Trophoblast cell (in vitro differentiated cells and primary cell): ENCODE measurements around the gene MAGEA9B.
"Not testable (repeated sequence)": the region's sequence is repeated elsewhere in the genome, so short reads cannot be mapped to it uniquely, and the experiment has no call there.

Experiments
- DNase-seq, 2 donors: peaks; one replicate each; pipeline ENCODE4 v3.0.0-alpha.2; 2016
- H2AFZ ChIP-seq: 2 replicates; pipeline ENCODE4 v1.6.1; 2013; ENCODE audit warnings: low read length, moderate library complexity, mild to moderate bottlenecking; ENCODE audit not compliant: insufficient read depth, poor library complexity
- H2AK5ac ChIP-seq: 2 replicates; pipeline ENCODE4 v1.6.1; 2013; ENCODE audit warnings: mild to moderate bottlenecking, low read length
- H2BK120ac ChIP-seq: 2 replicates; pipeline ENCODE4 v1.6.1; 2013; ENCODE audit warnings: low read length, mild to moderate bottlenecking, moderate library complexity; ENCODE audit not compliant: insufficient read depth, poor library complexity
- H2BK12ac ChIP-seq: 2 replicates; pipeline ENCODE4 v1.6.1; 2013; ENCODE audit warnings: mild to moderate bottlenecking, low read length, moderate library complexity
- H2BK5ac ChIP-seq: 2 replicates; pipeline ENCODE4 v1.6.1; 2013; ENCODE audit warnings: low read length, low read depth, moderate library complexity, mild to moderate bottlenecking; ENCODE audit not compliant: poor library complexity
- H3K14ac ChIP-seq: 2 replicates; pipeline ENCODE4 v1.6.1; 2013; ENCODE audit warnings: mild to moderate bottlenecking, low read length
- H3K18ac ChIP-seq: 2 replicates; pipeline ENCODE4 v1.6.1; 2013; ENCODE audit warnings: mild to moderate bottlenecking, low read length
- H3K23ac ChIP-seq: 2 replicates; pipeline ENCODE4 v1.6.1; 2013; ENCODE audit warnings: low read length
- H3K27ac ChIP-seq: 2 replicates; pipeline ENCODE4 v1.5.1; 2013; ENCODE audit warnings: low read depth, mild to moderate bottlenecking, inconsistent platforms, low read length, moderate library complexity
- H3K27me3 ChIP-seq: 2 replicates; pipeline ENCODE4 v1.6.1; 2013; ENCODE audit warnings: inconsistent platforms, mild to moderate bottlenecking, low read length, moderate library complexity; ENCODE audit not compliant: insufficient read depth
- H3K36me3 ChIP-seq, 2 experiments: 1 replicate in 1 of 2; 2 replicates in 1 of 2; pipeline ENCODE4 v1.6.1; 2013; ENCODE audit warnings: low read length in 2 of 2, mild to moderate bottlenecking in 2 of 2, moderate library complexity in 1 of 2; ENCODE audit not compliant: insufficient read depth in 2 of 2, control insufficient read depth in 1 of 2
- H3K4ac ChIP-seq: 2 replicates; pipeline ENCODE4 v1.6.1; 2013; ENCODE audit warnings: low read depth, mild to moderate bottlenecking, low read length, moderate library complexity
- H3K4me1 ChIP-seq, 2 experiments: 1 replicate in 1 of 2; 2 replicates in 1 of 2; pipeline ENCODE4 v1.6.1; 2013; ENCODE audit warnings: low read length in 2 of 2, mild to moderate bottlenecking in 2 of 2, moderate library complexity in 1 of 2; ENCODE audit not compliant: insufficient read depth in 2 of 2, control insufficient read depth in 1 of 2
- H3K4me2 ChIP-seq: 2 replicates; pipeline ENCODE4 v1.6.1; 2013; ENCODE audit warnings: inconsistent platforms, mild to moderate bottlenecking, low read length, moderate library complexity
- H3K4me3 ChIP-seq: 2 replicates; pipeline ENCODE4 v1.5.1; 2013; ENCODE audit warnings: mild to moderate bottlenecking, low read depth, low read length, inconsistent platforms
- H3K79me1 ChIP-seq: one replicate; pipeline ENCODE4 v1.6.1; 2013; ENCODE audit warnings: low read length
- H3K79me2 ChIP-seq: 2 replicates; pipeline ENCODE4 v1.6.1; 2013; ENCODE audit warnings: low read length, mild to moderate bottlenecking; ENCODE audit not compliant: control insufficient read depth, insufficient read depth, poor library complexity
- H3K9ac ChIP-seq: 2 replicates; pipeline ENCODE4 v1.6.1; 2013; ENCODE audit warnings: mild to moderate bottlenecking, low read length
- H3K9me3 ChIP-seq: 2 replicates; pipeline ENCODE4 v1.6.1; 2013; ENCODE audit warnings: low read depth, mild to moderate bottlenecking, control low read depth, inconsistent platforms, low read length; ENCODE audit not compliant: insufficient read depth
- H4K12ac ChIP-seq: 2 replicates; pipeline ENCODE4 v1.6.1; 2013; ENCODE audit warnings: low read depth, mild to moderate bottlenecking, low read length, moderate library complexity
- H4K8ac ChIP-seq: 2 replicates; pipeline ENCODE4 v1.6.1; 2013; ENCODE audit warnings: low read depth, mild to moderate bottlenecking, low read length, moderate library complexity
- H4K91ac ChIP-seq: one replicate; pipeline ENCODE4 v1.6.1; 2013; ENCODE audit warnings: low read depth, mild to moderate bottlenecking, low read length, moderate library complexity
- WGBS: extraction: QIAGEN DNeasy Blood & Tissue Kit; methylation state at CpG from one replicate; pipeline ENCODE4 v1.1.7; 2013; ENCODE audit warnings: missing lambda C conversion rate; ENCODE audit not compliant: insufficient read length, insufficient coverage; ENCODE audit errors: extremely low coverage; 5-methylcytosine and 5-hydroxymethylcytosine counted together

MAGEA9B gene

DNA sequence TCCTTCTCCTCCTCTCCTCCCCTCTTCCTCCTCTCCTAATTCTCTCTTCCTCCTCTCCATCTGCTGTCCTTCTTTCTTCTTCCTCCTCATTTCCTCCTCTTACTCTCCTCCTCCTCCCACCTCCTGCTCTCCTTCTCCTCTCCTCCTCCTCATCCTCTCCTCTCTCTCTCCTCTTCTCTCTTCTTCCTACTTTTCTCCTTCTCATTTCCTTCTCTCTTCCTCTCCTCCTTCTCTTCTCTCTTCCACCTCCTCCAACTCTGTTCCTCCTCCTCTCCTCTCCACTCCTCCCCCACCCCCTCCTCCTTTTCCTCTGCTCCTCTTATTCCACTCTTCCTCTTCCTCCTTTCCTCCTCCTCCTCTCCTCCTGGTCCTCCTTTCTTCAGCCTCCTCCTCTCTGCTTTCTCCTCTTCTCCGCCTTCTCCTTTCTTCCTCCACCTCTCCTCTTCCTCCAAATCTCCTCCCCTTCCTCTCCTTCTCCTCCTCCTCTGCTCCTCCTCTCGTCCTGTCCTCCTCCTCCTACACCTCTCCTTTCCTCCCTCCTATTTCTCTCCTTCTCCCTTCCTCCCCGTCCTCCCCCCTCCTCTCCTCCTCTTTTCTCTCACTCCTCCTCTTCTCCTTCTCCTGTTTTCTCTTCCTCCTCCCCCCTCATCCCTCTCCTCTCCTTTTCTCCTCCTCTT, 52.2 kb downstream of the MAGEA9B start:
- WGBS: 100% methylated on average over 1 of the region's 3 CpGs
- H2AFZ ChIP-seq, H3K79me2 ChIP-seq, H3K9ac ChIP-seq, H3K4me3 ChIP-seq, H2BK5ac ChIP-seq, H3K14ac ChIP-seq, H3K4me2 ChIP-seq, H3K27ac ChIP-seq, H3K18ac ChIP-seq, H2BK12ac ChIP-seq, H3K4me1 ChIP-seq, H2AK5ac ChIP-seq, H3K27me3 ChIP-seq, H4K91ac ChIP-seq, H3K36me3 ChIP-seq, H4K8ac ChIP-seq, H4K12ac ChIP-seq, H2BK120ac ChIP-seq, H3K79me1 ChIP-seq, H3K4ac ChIP-seq, H3K23ac ChIP-seq, DNase-seq, H3K9me3 ChIP-seq: not testable (repeated sequence)

- WGBS: no CpG with 5 or more reads among the region's 11 CpGs
- not testable (repeated sequence) for H3K4ac ChIP-seq, H3K27ac ChIP-seq, H3K18ac ChIP-seq, H3K79me2 ChIP-seq, H3K14ac ChIP-seq, H2BK12ac ChIP-seq, H4K12ac ChIP-seq, DNase-seq, H3K4me3 ChIP-seq, H3K27me3 ChIP-seq, H3K4me1 ChIP-seq, H4K91ac ChIP-seq, H3K23ac ChIP-seq, H2AK5ac ChIP-seq, H2BK120ac ChIP-seq, H4K8ac ChIP-seq, H3K36me3 ChIP-seq, H2BK5ac ChIP-seq, H3K4me2 ChIP-seq, H3K79me1 ChIP-seq, H3K9me3 ChIP-seq, H3K9ac ChIP-seq, H2AFZ ChIP-seq
Observed at GRCh38 chrX:149533999-149534398, 53.3 kb downstream of the MAGEA9B start.

GRCh38 chrX:149532868-149533267, 54.4 kb downstream of the MAGEA9B start:
- not testable (repeated sequence) for H3K14ac ChIP-seq, H3K23ac ChIP-seq, H3K36me3 ChIP-seq, H2AFZ ChIP-seq, H3K4me1 ChIP-seq, H4K91ac ChIP-seq, H3K27me3 ChIP-seq, H3K9me3 ChIP-seq, DNase-seq, H3K4ac ChIP-seq, H3K79me1 ChIP-seq, H2AK5ac ChIP-seq, H2BK5ac ChIP-seq, H3K4me2 ChIP-seq, H3K79me2 ChIP-seq, H3K4me3 ChIP-seq, H2BK120ac ChIP-seq, H4K8ac ChIP-seq, H3K27ac ChIP-seq, H4K12ac ChIP-seq, H3K18ac ChIP-seq, H2BK12ac ChIP-seq, H3K9ac ChIP-seq
- no CpG with 5 or more reads among the region's 3 CpGs for WGBS
